ENCODE results near the gene ARHGAP22. TPM values are rescaled to one million over a fixed set of nuclear protein-coding genes. Genes with fewer than 3 reads are reported as not detected.

The ARHGAP22 gene
- total and polyA plus RNA-seq, 2 experiments from 2014 or later = 4.8 to 10.7 TPM

DNA sequence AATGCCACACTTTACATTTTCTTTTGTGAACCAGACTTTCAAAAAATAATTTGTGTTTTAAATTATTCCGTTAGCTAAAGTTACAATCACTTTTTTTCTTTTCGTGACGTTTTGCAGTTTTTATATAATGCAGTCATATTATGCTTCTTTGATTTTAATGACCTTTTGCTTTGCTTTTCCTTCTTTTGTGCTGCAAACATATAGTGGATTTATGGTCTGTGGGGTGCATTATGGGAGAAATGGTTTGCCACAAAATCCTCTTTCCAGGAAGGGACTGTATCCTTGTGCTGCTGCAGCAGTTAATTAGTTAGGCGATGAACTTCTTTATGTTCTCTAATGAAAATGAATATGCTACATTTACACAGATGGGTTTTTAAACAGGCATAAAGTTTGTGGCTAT, 181.0 kb downstream of the ARHGAP22 start:
- H3K27ac ChIP-seq (ENCODE audit: low read depth) = no peak overlapping the region
- no peak for TF ChIP-seq POLR2AphosphoS5 (IDR thresholded peaks at IDR 0.05; ENCODE audit: low read depth)
- no peak for TF ChIP-seq EZH2phosphoT487 (IDR thresholded peaks at IDR 0.05; ENCODE audit: unreplicated experiment)
- TF ChIP-seq, protein P1, sequence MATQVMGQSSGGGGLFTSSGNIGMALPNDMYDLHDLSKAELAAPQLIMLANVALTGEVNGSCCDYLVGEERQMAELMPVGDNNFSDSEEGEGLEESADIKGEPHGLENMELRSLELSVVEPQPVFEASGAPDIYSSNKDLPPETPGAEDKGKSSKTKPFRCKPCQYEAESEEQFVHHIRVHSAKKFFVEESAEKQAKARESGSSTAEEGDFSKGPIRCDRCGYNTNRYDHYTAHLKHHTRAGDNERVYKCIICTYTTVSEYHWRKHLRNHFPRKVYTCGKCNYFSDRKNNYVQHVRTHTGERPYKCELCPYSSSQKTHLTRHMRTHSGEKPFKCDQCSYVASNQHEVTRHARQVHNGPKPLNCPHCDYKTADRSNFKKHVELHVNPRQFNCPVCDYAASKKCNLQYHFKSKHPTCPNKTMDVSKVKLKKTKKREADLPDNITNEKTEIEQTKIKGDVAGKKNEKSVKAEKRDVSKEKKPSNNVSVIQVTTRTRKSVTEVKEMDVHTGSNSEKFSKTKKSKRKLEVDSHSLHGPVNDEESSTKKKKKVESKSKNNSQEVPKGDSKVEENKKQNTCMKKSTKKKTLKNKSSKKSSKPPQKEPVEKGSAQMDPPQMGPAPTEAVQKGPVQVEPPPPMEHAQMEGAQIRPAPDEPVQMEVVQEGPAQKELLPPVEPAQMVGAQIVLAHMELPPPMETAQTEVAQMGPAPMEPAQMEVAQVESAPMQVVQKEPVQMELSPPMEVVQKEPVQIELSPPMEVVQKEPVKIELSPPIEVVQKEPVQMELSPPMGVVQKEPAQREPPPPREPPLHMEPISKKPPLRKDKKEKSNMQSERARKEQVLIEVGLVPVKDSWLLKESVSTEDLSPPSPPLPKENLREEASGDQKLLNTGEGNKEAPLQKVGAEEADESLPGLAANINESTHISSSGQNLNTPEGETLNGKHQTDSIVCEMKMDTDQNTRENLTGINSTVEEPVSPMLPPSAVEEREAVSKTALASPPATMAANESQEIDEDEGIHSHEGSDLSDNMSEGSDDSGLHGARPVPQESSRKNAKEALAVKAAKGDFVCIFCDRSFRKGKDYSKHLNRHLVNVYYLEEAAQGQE (IDR thresholded peaks at IDR 0.05; ENCODE audit: unreplicated experiment) = no peak
- no peak for TF ChIP-seq CREB1 (CRISPR knock-in tag; IDR thresholded peaks at IDR 0.05; ENCODE audit: low read depth)
- no peak for TF ChIP-seq ZNF462 (CRISPR knock-in tag; IDR thresholded peaks at IDR 0.05)
- no peak for TF ChIP-seq STAT1 (IDR thresholded peaks at IDR 0.05; ENCODE audit: unreplicated experiment)
- TF ChIP-seq, protein P2, sequence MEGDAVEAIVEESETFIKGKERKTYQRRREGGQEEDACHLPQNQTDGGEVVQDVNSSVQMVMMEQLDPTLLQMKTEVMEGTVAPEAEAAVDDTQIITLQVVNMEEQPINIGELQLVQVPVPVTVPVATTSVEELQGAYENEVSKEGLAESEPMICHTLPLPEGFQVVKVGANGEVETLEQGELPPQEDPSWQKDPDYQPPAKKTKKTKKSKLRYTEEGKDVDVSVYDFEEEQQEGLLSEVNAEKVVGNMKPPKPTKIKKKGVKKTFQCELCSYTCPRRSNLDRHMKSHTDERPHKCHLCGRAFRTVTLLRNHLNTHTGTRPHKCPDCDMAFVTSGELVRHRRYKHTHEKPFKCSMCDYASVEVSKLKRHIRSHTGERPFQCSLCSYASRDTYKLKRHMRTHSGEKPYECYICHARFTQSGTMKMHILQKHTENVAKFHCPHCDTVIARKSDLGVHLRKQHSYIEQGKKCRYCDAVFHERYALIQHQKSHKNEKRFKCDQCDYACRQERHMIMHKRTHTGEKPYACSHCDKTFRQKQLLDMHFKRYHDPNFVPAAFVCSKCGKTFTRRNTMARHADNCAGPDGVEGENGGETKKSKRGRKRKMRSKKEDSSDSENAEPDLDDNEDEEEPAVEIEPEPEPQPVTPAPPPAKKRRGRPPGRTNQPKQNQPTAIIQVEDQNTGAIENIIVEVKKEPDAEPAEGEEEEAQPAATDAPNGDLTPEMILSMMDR (conservative IDR thresholded peaks at IDR 0.05; ENCODE audit: low read depth in 2 of 2) = no peak
- TF ChIP-seq JUNB (IDR thresholded peaks at IDR 0.05; ENCODE audit: unreplicated experiment) = no peak
- no peak for TF ChIP-seq ZNF331 (CRISPR knock-in tag; IDR thresholded peaks at IDR 0.05; ENCODE audit: low read depth)
- no peak for TF ChIP-seq EZH2 (IDR thresholded peaks at IDR 0.05; ENCODE audit: low read depth, unreplicated experiment)
- TF ChIP-seq, protein P3, sequence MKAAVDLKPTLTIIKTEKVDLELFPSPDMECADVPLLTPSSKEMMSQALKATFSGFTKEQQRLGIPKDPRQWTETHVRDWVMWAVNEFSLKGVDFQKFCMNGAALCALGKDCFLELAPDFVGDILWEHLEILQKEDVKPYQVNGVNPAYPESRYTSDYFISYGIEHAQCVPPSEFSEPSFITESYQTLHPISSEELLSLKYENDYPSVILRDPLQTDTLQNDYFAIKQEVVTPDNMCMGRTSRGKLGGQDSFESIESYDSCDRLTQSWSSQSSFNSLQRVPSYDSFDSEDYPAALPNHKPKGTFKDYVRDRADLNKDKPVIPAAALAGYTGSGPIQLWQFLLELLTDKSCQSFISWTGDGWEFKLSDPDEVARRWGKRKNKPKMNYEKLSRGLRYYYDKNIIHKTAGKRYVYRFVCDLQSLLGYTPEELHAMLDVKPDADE (IDR thresholded peaks at IDR 0.05) = no peak
- TF ChIP-seq ZNF114 (CRISPR knock-in tag; IDR thresholded peaks at IDR 0.05) = no peak
- no peak for TF ChIP-seq NANOG (IDR thresholded peaks at IDR 0.05; ENCODE audit: borderline replicate concordance)
- H3K36me3 ChIP-seq (ENCODE audit: insufficient read depth) = 0 out of 2 replicates have a peak, but pooled peaks cover 5% of the 10 kb centered on the region
- no peaks in the 10 kb centered on the region for H3K9me3 Mint-ChIP-seq
- no peaks in the 10 kb centered on the region for H3K4me1 ChIP-seq (ENCODE audit: insufficient read depth)
- no peak overlapping the region for H3K4me3 ChIP-seq
- no peaks in the 10 kb centered on the region for H3K9me2 ChIP-seq (ENCODE audit: insufficient read depth)
- no peaks in the 10 kb centered on the region; the same call in 1 of the 2 replicates for H4K20me1 ChIP-seq (replicated peaks; ENCODE audit: insufficient read depth)
- H3K27me3 ChIP-seq (ENCODE audit: insufficient read depth) = no peaks in the 10 kb centered on the region
- H3K27me3 Mint-ChIP-seq (ENCODE audit: insufficient read depth, low read depth, poor library complexity) = no peaks in the 10 kb centered on the region
- ATAC-seq = no peak
- H3F3A ChIP-seq (replicated peaks; ENCODE audit: low read depth) = no peaks in the 10 kb centered on the region
- no peak overlapping the region for H3K4me2 ChIP-seq
- H3K4me1 Mint-ChIP-seq = no peaks in the 10 kb centered on the region
- no peak for DNase-seq (ENCODE audit: low spot score)
- H3K36me3 Mint-ChIP-seq (ENCODE audit: low read depth) = peaks cover 5% of the 10 kb centered on the region; the same call in 1 of the 3 replicates
- no peak overlapping the region for H2AFZ ChIP-seq
- H3K4me3 Mint-ChIP-seq = no peak overlapping the region
- H3K79me2 ChIP-seq (replicated peaks; ENCODE audit: insufficient read depth) = no peaks in the 10 kb centered on the region
- H3K27ac Mint-ChIP-seq = no peak overlapping the region

Measured in GM23338 (cell line).